ENCODE measurements around the gene MRPL47. TPM values are rescaled to one million over a fixed set of nuclear protein-coding genes. Genes with fewer than 3 reads are reported as not detected.

The MRPL47 gene
- polyA plus RNA-seq, 1 donor (not counting 4 experiments of a cell fraction or from before 2014, with no cell fraction given), result 80.8 TPM

DNA sequence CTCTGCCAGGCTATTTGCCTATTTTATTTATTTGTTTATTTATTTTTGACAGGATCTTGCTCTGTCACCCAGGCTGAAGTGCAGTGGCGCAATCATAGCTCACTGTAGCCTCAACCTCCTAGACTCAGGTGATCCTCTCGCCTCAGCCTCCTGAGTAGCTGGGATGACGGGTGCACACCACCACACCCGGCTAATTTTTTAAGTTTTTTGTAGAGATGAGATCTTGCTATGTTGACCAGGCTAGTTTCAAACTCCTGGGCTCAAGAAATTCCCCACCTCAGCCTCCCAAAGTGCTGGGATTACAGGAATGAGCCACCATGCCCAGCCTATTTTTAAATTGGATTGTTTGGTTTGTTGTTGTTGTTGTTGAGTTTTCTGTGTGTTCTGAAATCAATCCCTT lies 5.6 kb upstream of the MRPL47 start:
- H3K9me1 ChIP-seq (ENCODE audit: control insufficient read depth, extremely low read depth, insufficient read depth, low read length), result peaks cover 2% of the 10 kb centered on the region

DNA sequence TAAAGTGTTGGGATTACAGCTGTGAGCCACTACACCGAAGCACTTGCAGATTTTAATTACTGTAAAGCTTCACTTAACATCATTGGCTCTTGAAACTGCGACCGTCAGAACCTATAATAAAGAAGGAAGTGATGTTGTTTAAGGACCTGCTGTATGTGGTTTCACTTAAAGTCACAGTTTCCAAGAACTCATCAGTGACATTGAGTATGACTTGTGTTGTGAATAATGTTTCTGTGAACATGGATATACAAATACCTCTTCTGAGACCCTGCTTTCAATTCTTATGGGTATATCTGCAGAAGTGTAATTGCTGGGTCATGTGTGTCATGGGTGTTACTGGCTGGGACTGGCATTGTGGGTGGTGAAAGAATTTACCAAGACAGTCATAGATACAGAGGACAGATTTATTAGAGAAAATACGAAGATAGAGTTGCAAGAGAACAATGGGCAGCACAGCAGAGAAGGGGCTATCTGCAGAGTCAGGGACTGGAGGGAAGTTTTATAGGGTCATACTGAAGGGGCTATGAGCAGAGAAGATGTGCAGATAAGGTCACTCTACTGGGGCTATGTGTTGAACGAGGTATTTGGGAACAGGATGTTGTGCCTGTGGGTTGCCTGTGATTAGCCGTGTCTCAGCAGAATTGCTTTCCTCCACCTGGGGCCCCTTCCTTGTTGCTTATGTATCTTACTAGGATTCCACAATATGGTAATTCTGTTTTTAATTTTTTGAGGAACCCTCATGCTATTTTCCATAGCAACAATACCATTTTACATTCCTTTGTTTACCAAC lies 4.7 kb upstream of the MRPL47 start:
- H2AFZ ChIP-seq (ENCODE audit: control insufficient read depth, low read length), result no peak overlapping the region
- peaks cover 2% of the 10 kb centered on the region for H3K9me1 ChIP-seq (ENCODE audit: control insufficient read depth, extremely low read depth, insufficient read depth, low read length)
- no peaks in the 10 kb centered on the region for H3K27me3 ChIP-seq (ENCODE audit: control insufficient read depth, extremely low read depth, insufficient read depth, low read length)
- no peak overlapping the region for H3K9ac ChIP-seq (ENCODE audit: control insufficient read depth, extremely low read depth, insufficient read depth, low read length)
- H3K36me3 ChIP-seq (ENCODE audit: control insufficient read depth in 2 of 2, extremely low read depth in 1 of 2, insufficient read depth in 2 of 2, low read length in 2 of 2), result peaks cover 2 to 9% of the 10 kb centered on the region in 2 experiments
- H3K79me2 ChIP-seq (ENCODE audit: control insufficient read depth, insufficient read depth, low read length), result peaks cover 38% of the 10 kb centered on the region
- no peak overlapping the region for H3K4me3 ChIP-seq (ENCODE audit: control insufficient read depth in 2 of 3, extremely low read depth in 1 of 3, insufficient read depth in 2 of 3, low read depth in 1 of 3, low read length in 3 of 3)
- dilution Hi-C loops (cut with MboI; ENCODE audit: extremely low pct_ligation_motif_present, low sequenced_read_pairs), result no loop called here
- no peaks in the 10 kb centered on the region for H3K4me1 ChIP-seq (ENCODE audit: control insufficient read depth, extremely low read depth, insufficient read depth, low read length)
- DNase-seq (ENCODE audit: low read depth, low spot score), result no peak
- H3K27ac ChIP-seq (ENCODE audit: control insufficient read depth, insufficient read depth, low read length), result no peak overlapping the region
- no peak for FAIRE-seq
- H3K4me2 ChIP-seq (ENCODE audit: control insufficient read depth, extremely low read depth, insufficient read depth, low read depth, low read length), result no peak overlapping the region
- no peaks in the 10 kb centered on the region for H4K20me1 ChIP-seq (ENCODE audit: control insufficient read depth, extremely low read depth, insufficient read depth, low read length)
- H3K9me3 ChIP-seq (ENCODE audit: control insufficient read depth, low read depth, low read length), result no peaks in the 10 kb centered on the region
- TF ChIP-seq, protein P1, sequence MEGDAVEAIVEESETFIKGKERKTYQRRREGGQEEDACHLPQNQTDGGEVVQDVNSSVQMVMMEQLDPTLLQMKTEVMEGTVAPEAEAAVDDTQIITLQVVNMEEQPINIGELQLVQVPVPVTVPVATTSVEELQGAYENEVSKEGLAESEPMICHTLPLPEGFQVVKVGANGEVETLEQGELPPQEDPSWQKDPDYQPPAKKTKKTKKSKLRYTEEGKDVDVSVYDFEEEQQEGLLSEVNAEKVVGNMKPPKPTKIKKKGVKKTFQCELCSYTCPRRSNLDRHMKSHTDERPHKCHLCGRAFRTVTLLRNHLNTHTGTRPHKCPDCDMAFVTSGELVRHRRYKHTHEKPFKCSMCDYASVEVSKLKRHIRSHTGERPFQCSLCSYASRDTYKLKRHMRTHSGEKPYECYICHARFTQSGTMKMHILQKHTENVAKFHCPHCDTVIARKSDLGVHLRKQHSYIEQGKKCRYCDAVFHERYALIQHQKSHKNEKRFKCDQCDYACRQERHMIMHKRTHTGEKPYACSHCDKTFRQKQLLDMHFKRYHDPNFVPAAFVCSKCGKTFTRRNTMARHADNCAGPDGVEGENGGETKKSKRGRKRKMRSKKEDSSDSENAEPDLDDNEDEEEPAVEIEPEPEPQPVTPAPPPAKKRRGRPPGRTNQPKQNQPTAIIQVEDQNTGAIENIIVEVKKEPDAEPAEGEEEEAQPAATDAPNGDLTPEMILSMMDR (optimal IDR thresholded peaks at IDR 0.05 in 1 of 3, IDR thresholded peaks at IDR 0.05 in 1 of 3, conservative IDR thresholded peaks at IDR 0.05 in 1 of 3; ENCODE audit: extremely low read depth in 1 of 3, insufficient read depth in 2 of 3, low read length in 3 of 3), result no peak
- no peak for TF ChIP-seq EZH2 (IDR thresholded peaks at IDR 0.05; ENCODE audit: low read length)

More for the DNA sequence above, 5.6 kb upstream of the MRPL47 start:
- Histone ChIP-seq H3K79me2 (ENCODE audit: control insufficient read depth, insufficient read depth, low read length) (peaks cover 31% of the 10 kb centered on the region), H3K4me2 (ENCODE audit: control insufficient read depth, extremely low read depth, insufficient read depth, low read depth, low read length) (no peak overlapping the region), H3K4me1 (ENCODE audit: control insufficient read depth, extremely low read depth, insufficient read depth, low read length) (no peaks in the 10 kb centered on the region), H2AFZ (ENCODE audit: control insufficient read depth, low read length) (no peak overlapping the region), H3K27me3 (ENCODE audit: control insufficient read depth, extremely low read depth, insufficient read depth, low read length) (no peaks in the 10 kb centered on the region), H3K27ac (ENCODE audit: control insufficient read depth, insufficient read depth, low read length) (no peak overlapping the region), H4K20me1 (ENCODE audit: control insufficient read depth, extremely low read depth, insufficient read depth, low read length) (no peaks in the 10 kb centered on the region), H3K4me3 (ENCODE audit: control insufficient read depth in 2 of 3, extremely low read depth in 1 of 3, insufficient read depth in 2 of 3, low read depth in 1 of 3, low read length in 3 of 3) (no peak overlapping the region), H3K9me3 (ENCODE audit: control insufficient read depth, low read depth, low read length) (no peaks in the 10 kb centered on the region), H3K36me3 (ENCODE audit: control insufficient read depth in 2 of 2, extremely low read depth in 1 of 2, insufficient read depth in 2 of 2, low read length in 2 of 2) (peaks cover 2 to 9% of the 10 kb centered on the region in 2 experiments), H3K9ac (ENCODE audit: control insufficient read depth, extremely low read depth, insufficient read depth, low read length) (no peak overlapping the region)
- dilution Hi-C loops (cut with MboI; ENCODE audit: extremely low pct_ligation_motif_present, low sequenced_read_pairs), result no loop called here
- TF ChIP-seq EZH2 (IDR thresholded peaks at IDR 0.05; ENCODE audit: low read length), result no peak
- TF ChIP-seq, protein P1 (optimal IDR thresholded peaks at IDR 0.05 in 1 of 3, IDR thresholded peaks at IDR 0.05 in 1 of 3, conservative IDR thresholded peaks at IDR 0.05 in 1 of 3; ENCODE audit: extremely low read depth in 1 of 3, insufficient read depth in 2 of 3, low read length in 3 of 3), result no peak
- FAIRE-seq (no peak), DNase-seq (ENCODE audit: low read depth, low spot score) (no peak)
